Measurements from ENCODE around the gene SMAD2.

The SMAD2 gene

DNA sequence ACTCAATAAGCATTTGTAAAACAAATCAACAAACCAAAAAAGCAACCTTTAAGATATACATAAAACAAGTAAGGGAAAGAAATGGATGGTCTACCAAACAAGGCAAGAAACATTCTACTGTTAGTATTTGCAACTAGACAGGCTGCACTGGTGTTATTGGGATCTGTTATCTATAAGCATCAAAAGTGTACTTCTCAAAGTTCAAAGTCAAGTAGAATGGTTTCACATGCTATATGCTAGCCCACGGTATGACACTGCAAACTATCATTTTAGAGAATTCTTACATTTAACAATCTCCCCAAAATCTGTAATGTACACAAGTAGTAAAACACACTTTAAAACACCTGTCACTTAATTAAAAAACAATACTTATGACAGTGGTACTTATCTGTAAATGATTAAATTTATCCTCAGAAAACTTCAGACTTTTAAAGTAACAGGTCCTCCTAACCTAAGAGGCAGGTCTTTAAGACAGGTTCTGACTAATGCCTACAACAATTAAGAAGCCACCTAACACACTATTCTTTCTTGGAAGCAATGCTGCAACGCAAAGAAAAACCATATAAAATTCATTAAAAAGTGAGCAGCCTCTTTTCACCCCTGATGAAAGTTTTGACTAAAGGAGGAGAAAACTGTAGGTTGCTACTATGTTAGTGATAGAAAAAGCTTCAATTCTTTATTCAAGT is 34.8 kb downstream of the SMAD2 start:
- peak in 1 of 5 experiments; percentile 66 for DNase-seq

DNA sequence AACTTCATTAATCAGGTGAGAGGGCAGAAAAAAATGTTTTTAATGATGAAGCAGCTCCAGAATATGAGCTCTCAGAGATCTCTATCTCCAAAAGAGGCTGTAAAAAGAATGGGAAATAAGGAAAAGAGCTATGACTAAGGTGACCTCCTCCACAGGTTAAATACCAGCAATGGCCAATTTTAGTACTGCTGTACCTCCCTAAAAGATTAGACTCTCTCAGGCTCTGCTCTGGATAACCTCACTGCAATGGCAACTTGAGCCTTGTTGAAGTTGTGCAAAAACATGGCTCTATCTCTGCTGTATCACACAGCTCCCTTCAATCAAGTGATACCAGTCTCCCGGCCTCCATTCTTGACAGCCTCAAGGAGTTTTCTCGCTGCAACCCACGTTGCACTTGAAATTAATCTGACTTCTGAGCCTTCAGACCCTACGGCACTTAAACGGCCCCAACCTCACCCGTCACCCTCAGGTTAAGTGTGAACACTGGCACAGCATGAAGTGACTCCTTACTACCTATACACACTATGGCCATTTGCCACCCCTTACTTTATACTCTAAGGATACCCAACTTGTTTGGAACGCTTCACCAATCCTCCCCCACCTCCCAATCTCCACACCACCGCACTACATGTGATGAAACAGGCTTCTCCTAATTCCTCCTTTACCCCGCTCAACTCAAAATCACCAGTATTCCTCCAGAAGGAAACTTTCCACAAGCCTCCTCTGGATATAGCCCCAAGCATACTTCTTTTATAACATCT is 36.3 kb downstream of the SMAD2 start:
- DNase-seq = no peak

DNA sequence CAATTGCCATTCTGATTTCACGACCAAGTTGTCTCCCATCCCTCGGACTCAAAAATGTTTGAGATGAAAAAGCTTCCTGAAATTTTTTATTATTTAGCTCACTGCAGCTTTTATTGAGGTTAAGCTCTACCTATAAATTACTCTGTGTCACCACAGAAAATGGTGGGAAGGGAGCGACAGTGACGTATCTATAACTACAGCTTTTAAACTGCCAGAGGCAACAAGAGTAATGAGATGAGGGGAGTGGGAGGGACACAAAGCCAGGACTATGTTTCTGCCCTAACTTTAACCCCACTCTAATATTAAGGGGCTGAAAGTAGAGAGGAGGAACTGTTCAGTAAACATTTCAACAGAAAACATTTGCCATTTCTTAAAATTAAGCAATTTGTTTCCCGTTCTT is 37.4 kb downstream of the SMAD2 start:
- no peak for DNase-seq

DNA sequence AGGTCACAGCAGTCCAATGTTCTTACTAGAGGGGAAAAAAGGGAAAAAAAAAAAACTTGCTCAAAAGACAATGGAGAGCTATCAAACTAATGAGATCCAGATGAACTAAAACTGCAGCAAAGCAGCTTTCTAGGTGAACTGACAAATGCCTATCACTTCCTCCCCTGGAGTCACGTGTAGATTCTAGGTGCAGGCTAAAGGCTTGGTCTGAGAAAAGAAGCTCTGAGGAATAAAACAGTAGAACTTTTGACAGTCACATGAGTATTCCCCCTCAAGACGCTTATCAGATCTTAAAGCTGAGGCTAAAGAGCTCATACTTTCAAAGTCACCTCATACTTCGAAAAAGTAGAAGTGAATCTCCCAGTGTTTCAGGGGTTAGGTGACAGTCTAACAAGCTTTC is 42.3 kb downstream of the SMAD2 start:
- peak in 1 of 5 experiments; percentile 29 for DNase-seq

DNA sequence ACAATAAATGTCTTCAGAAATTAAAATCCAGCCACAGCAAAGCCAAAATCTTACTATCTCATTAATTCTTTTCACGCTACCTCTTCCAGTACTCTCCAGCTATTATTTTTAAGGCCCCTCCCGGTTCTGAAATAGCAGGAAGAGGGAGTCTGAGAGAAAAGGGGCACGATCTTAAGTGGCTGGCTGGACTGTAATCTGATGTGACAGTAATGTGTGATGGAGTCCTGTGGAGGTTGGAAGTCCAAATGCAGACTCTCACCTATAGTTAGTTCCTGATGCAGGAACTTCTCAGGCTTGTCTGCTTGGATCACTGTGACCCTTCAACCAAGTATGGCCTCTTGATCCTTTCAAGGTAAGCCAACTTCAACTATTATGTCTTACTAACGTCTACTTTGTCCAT is 43.2 kb downstream of the SMAD2 start:
- DNase-seq = no peak

DNA sequence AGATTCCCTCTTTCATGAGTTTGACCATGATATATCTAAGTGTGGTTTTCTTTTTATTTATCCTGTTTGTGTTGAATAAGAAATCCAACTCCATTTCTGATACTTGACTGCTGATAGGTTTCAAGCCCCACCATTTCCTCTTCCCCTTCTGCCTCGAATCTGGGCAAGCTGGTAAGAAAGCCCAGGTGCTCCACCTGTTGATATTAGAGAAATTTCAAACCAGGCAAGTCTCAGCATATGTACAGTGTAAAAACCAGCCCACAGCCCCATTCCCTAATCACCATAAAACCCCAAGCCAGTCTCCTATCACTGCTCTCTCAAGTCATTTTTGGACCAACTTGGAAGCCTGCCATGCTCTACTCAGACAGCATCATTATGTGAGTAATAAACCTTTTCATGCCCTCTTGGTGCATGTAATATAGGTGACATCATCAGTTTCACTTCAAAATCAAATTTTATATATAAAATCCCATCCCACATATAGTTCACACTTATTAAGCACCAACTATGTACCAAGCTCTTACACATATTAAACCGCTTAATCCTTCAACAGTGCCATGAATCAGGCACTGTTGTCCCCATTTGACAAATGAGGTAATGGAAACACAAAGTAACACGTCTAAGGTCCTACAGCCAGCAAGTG is 46.6 kb downstream of the SMAD2 start:
- DNase-seq = no peak

DNA sequence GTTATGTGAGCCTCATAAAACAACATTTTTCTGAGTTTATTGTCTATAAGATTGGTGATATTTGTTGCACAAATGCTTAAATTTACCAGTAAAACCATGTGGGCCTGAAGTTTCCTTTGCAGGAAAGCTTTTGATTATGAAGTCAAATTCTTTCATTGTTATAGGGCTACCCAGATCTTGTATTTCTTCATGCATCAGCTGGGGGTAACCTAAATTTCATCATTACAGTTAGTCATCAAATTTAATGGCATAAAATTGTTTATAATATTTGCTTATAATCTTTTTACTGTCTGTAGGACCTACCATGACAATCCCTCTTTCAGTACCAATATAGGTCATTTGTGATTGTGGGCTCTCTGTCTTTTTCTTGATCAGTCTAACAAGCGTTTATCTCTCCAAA is 47.8 kb downstream of the SMAD2 start:
- DNase-seq = no peak

DNA sequence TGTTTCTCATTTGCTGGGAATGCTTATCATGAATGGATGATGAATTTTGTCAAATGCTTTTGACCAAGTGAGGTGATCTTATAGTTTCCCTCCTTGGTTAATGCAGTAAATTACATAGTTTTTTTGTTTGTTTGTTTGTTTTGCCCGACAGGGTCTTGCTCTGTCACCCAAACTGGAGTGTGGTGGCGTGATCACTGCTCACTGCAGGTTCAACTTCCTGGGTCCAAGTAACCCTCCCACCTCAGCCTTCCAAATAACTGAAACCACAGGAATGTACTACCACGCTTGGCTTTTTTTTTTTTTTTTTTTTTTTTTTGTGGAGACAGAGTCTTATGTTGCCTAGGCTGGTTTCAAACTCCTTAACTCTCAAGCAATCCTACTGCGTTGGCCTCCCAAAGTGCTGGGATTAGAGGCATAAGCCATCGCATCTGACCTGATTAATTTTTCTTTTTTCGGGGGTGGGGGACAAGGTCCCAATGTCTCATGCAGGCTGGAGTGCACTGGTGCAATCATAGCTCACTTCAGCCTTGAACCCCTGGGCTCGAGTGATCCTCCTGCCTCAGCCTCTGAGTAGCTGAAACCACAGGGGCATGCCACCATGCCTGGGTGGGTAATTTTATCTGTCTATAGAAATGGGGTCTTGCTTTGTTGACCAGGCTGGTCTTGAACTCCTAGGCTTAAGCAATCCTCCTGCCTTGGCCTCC is 48.6 kb downstream of the SMAD2 start:
- no peak for DNase-seq

DNA sequence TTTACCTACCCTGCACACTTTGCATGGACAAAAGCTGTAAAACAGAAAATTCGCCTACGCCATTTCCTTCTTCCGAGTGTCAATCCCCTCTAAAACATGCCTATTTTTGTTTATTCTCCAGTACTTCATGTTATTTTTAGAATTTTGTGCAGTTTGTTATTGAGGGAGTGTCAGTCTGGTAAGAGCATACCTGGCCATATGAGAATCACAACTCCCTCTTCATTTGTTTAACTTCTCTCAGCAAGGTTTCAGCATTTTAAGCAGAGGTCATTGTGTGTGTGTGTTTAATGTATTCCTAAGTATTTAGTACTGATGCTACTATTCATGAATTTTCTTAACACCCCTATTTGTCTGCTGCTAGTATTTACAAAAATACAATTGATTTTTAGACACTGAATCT is 49.4 kb downstream of the SMAD2 start:
- no peak for DNase-seq

DNA sequence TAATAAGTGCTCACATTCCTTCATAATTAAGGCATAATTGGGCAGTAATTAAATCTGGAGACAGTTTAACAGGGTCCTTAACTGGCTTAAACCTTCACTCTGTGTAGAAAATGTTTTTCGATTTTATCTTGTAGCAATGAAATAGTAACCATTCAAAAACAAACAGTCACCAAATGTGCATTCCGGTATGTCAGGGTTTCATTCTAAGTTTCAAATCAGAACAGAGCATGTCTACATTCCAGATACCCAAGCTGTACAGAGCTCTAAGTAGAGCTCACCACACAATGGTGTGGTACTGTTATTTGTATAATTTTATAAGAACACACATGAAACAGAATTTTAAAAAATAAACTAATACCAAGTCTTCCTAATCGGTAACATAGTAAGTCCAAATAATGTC is 52.6 kb downstream of the SMAD2 start:
- no peak for DNase-seq

DNA sequence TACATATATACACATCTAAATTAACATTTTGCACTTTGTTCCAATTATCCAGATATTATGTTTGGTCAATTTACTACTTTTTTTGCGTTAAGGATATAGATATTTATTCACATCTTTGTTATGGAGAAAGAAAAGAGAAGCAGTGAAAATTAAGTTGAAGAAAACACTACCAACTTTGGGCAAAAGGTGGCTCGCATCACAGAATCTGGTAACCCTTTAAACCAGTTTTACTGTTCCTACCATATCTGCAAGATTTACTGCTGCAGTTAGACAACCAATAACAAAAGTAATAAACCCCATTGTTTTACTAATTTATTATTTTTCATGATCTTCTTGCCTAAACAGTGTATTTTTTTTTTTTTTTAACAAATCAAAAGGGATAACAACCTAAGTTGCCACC is 53.6 kb downstream of the SMAD2 start:
- peak in 1 of 5 experiments; percentile 52 for DNase-seq

DNA sequence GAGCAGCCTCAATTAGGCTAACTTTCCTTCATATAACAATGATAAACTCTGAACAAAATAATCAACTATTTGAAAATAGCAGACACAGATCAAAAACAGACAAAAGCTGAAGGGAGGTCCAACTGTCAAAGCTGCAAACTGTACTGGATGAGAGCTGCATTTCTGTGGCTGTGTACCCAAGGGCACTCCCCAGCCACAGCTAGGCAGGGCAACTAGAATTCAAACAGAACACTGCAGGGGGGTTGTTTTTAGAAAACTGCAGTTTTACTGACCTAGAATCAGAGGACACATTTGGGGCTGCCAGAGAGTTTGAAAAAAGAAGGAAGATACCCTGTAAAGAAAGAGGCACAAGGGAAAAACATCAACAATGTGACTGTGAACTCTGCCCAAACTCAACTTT is 56.8 kb downstream of the SMAD2 start:
- DNase-seq = peak in 1 of 5 experiments; percentile 39

DNA sequence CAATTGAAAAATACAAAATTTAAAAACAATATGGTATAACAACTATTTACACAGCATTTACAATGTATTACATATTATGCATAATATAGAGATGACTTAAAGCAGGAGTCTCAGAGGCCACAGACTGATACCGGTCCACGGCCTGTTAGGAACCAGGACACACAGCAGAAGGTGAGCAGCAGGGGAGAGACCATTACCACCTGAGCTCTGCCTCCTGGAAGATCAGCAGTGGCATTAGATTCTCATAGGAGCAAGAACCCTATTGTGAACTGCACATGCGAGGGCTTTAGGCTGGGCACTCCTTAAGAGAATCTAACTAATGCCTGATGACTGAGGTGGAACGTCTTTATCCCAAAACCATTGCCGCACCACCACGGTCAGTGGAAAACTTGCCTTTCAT is 58.0 kb downstream of the SMAD2 start:
- no peak for DNase-seq

DNA sequence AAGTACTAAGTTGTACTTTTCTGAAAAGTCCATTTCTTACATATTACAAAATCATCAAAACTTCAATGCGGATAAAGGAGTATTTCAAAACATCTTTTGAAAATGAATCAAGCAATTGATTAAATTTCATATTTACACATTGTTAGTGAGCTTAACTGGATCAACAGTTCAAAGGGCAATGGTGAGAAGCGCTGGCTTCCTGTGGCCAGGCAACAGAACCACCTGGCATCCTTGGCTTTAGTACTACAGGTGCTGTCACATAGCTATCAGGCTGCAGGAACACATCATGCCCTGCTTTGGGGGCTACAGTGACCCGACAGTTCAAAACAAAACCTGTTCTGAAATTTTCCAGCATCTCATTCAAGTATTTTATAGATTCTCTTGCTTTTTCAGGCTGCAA is 59.2 kb downstream of the SMAD2 start:
- DNase-seq = no peak

DNA sequence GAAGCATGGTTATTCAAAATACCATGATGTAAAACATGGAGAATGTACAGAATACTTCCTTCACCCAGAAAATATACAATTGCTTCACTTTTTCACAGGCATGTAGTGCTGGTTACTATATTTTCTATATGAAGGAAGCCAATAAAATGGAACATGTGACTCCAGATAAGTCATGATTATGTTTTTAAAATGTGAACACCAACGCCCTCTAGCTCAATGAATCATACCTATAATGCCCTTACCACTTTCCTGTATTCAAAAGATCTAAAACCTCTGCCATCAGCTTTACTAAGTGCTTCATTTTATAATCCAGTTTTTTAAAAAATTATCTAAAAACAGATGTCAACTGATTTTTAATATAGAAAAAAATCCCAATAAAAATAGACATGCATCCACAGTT is 59.9 kb downstream of the SMAD2 start:
- DNase-seq = peak in 1 of 5 experiments; percentile 48

DNA sequence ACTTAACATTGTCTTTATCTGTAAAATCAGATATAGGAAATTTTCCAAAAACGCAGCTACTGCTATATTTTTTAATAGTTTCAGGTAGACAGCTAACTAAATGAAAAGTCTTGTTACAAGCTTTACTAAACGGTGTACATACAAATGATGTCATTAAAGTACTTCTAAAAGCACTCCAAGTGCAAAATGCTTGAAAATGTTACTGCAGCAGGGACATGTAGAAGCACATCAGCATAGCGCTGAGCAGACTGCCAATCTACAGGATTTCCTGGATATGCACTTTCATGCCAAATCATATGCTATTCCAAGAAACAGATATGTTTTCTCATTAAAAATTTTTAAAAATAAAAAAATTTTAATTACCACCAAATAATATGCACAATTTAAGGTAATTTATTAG is 61.7 kb downstream of the SMAD2 start:
- DNase-seq = no peak

DNA sequence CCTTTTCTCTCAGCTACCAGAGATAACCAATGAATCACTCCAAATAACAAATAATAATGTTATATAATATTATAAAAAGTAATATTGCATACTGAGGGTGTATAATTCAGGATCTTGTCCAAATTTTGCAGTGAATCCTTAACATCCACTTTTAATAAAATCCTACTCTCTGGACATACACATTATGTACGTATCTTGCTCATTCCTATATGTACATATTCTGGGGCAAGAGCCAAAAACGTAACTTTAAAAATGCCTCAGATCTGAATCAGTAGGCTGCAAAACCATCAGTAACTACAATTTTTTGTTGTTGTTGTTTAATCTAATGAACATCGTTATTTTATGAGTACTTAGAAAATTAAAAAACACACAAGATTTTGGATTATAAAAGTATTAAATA is 65.3 kb downstream of the SMAD2 start:
- DNase-seq = no peak

DNA sequence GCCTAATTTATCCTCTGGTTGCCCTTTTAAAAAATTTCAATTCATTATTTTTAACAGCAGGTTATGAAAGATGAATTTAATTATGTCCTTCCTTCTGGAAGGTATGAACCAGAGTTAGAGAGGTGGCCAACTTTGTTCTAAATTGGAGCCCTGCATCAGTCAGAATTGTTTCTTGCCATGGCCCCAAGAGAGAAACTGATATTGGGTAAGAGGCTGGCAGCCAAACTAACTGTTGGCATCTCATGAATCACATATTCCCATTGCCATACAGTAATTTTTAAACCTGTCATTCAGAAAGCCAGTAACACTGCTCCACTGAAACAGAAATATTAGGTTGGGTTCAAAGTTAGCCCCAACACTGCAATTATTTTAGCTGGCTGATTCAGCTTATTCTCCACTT is 67.4 kb downstream of the SMAD2 start:
- no peak for DNase-seq

DNA sequence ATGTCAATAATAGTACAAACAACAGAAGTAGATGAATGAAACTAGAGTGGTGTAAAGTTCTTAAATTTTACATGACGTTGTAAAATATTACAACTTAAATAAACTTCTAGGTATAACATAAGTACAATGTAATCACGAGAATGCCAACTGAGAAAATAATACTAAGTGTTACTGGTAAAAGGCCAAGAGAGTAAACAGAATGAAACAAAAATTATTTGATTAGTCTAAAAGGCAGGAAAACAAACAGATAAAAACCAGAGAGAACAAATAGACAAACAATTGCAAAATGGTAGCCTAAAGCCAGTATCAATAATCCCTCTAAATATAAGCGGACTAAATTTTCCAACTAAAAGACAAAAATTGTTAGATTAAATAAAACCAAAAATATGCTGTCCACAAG is 71.9 kb downstream of the SMAD2 start:
- DNase-seq = no peak

DNA sequence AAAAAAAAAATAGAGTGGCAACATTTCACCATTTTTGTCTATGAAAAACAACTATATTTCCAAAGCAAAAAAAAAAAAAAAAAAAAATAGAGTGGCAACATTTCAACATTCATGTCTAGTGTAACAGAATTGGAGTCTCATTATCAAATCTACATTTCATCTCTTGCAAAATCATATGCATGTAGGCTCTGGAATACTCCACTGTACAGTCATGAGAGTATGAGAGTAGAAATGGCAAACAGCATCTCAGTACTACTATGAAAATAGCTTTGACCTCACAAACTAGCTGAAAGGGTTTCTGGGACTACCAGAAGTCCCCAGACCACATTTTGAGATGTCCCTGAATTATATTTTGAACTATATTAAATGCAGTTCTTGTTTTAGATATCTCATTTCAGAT is 82.8 kb downstream of the SMAD2 start:
- no peak for DNase-seq

DNA sequence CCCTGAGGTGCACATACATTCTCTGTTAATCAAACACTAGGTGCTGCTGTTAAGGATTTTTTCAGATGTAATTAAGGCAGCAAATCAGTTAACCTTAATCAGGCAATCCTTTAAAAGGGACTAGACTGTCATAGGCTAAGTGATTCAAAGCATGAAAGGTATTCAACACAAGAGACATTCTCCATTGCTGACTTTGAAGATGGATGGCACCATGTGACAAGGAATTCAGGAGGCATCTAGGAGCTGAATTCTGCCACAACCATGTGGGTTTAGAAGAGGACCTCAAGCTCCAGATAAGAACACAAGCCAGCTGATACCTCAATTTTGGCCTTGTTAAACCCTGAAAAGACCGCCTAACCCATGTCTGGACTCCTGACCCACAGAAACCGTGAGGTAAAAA is 84.0 kb downstream of the SMAD2 start:
- DNase-seq = peak in 1 of 5 experiments; percentile 7

DNA sequence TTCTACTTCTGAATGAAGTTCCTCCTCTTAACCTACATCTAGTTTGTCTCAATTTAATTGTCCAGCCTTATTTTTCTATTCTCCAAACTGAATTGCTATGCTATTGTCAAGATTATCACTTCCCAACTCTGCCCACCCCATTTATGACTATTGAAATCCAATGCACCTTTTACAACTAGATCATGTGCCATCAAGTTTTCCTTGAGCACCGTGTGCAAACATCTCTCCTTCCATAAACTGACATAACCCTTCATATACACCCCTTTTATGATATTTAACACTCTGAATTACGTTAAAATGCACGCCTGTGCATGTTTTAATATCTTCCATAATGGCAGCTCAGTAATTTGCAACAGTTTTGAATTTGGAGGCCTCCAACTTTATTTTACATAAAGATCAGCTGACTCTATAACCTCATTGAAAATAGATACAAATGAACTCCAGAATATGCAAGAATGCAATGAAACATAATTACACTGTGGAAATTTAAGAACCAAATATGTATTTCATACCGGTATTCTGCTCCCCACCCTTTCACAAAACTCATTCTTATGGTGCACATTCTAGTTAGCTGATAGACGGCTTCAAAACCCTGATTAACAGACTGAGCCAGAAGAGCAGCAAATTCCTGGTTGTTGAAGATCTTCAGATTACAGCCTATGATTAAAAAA is 85.5 kb downstream of the SMAD2 start:
- DNase-seq = no peak

DNA sequence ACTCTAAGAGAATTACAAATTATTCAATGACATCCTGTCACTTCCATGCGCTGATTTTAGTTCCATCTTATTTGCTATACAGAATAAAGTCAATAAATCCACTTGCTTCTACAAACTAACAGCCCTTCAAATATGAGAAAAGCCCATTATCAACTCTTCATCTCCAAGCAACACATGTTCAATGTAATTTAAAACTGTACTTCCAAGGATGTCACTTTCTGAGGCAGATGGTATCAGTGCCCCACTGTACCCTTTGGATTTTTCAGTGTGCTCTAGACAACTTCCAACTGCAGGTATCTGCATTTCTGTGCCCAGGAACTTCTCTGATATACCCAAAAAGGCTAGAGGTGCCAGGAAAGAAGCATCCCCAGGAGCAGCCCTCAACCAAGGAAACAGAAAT is 87.6 kb downstream of the SMAD2 start:
- no peak for DNase-seq

Measured in T-helper 2 cell (primary cell).